Neutrophil (primary cell): ENCODE results near the gene CACNA2D3.

Experiments used
- H3K27ac ChIP-seq: fragments of 200-600 bp; sonication (generic); 2 replicates; pipeline ENCODE4 v1.5.1; 2016; ENCODE audit warnings: mild to moderate bottlenecking, moderate library complexity
- H3K27me3 ChIP-seq: fragments of 200-600 bp; sonication (generic); 2 replicates; pipeline ENCODE4 v1.6.0; 2016; ENCODE audit warnings: mild to moderate bottlenecking
- H3K36me3 ChIP-seq: fragments of 200-600 bp; sonication (generic); 2 replicates; pipeline ENCODE4 v1.5.1; 2017
- H3K4me1 ChIP-seq, 2 experiments: fragments of 200-600 bp in 1 of 2; sonication (generic) in 1 of 2; 1 replicate in 1 of 2; 2 replicates in 1 of 2; pipeline versions ENCODE4 v1.5.1 to v1.6.1; 2013 to 2016; ENCODE audit warnings: low read depth in 1 of 2, low read length in 1 of 2, mild to moderate bottlenecking in 1 of 2, moderate library complexity in 1 of 2; ENCODE audit not compliant: control insufficient read depth in 1 of 2, insufficient read depth in 1 of 2
- H3K4me3 ChIP-seq, 2 experiments: fragments of 200-600 bp in 1 of 2; sonication (generic) in 1 of 2; 1 replicate in 1 of 2; 2 replicates in 1 of 2; pipeline ENCODE4 v1.5.1; 2013 to 2016; ENCODE audit warnings: low read depth in 1 of 2, low read length in 1 of 2, mild to moderate bottlenecking in 1 of 2, moderate library complexity in 1 of 2
- H3K9me3 ChIP-seq: fragments of 200-600 bp; sonication (generic); 2 replicates; pipeline ENCODE4 v1.5.1; 2016
- CTCF ChIP-seq: fragments of 200-600 bp; sonication (generic); IDR thresholded peaks from 2 replicates; pipeline ENCODE4 v1.5.1; 2016; ENCODE audit warnings: antibody characterized with exemption

CACNA2D3 gene

GRCh38 chr3:54215521-54215920, 93.2 kb downstream of the CACNA2D3 start:
- Histone ChIP-seq H3K4me3 (no peak overlapping the region), H3K27me3 (no peaks in the 10 kb centered on the region), H3K36me3 (no peaks in the 10 kb centered on the region), H3K9me3 (no peaks in the 10 kb centered on the region), H3K27ac (no peak overlapping the region), H3K4me1 (no peaks in the 10 kb centered on the region)
- no peak for TF ChIP-seq CTCF

GRCh38 chr3:54217828-54218227, 95.5 kb downstream of the CACNA2D3 start:
- Histone ChIP-seq H3K4me1 (no peaks in the 10 kb centered on the region), H3K4me3 (no peak overlapping the region), H3K27me3 (no peaks in the 10 kb centered on the region), H3K27ac (no peak overlapping the region), H3K9me3 (no peaks in the 10 kb centered on the region), H3K36me3 (no peaks in the 10 kb centered on the region)
- no peak for TF ChIP-seq CTCF

GRCh38 chr3:54222316-54222715, 100.0 kb downstream of the CACNA2D3 start:
- Histone ChIP-seq H3K4me1 (no peaks in the 10 kb centered on the region), H3K27me3 (no peaks in the 10 kb centered on the region), H3K27ac (no peak overlapping the region), H3K4me3 (no peak overlapping the region), H3K9me3 (no peaks in the 10 kb centered on the region), H3K36me3 (no peaks in the 10 kb centered on the region)
- no peak for TF ChIP-seq CTCF

- no peak for TF ChIP-seq CTCF
- Histone ChIP-seq H3K4me3 (no peak overlapping the region), H3K27ac (no peak overlapping the region), H3K36me3 (no peaks in the 10 kb centered on the region), H3K27me3 (no peaks in the 10 kb centered on the region), H3K9me3 (no peaks in the 10 kb centered on the region), H3K4me1 (no peaks in the 10 kb centered on the region)
These were observed 100.7 kb downstream of the CACNA2D3 start for GRCh38 chr3:54223063-54223462.

- H3K4me3 ChIP-seq: no peak overlapping the region
- no peaks in the 10 kb centered on the region for H3K4me1 ChIP-seq
- H3K36me3 ChIP-seq: no peaks in the 10 kb centered on the region
- no peak overlapping the region for H3K27ac ChIP-seq
- no peaks in the 10 kb centered on the region for H3K9me3 ChIP-seq
- no peaks in the 10 kb centered on the region for H3K27me3 ChIP-seq
- no peak for TF ChIP-seq CTCF
These were observed 103.6 kb downstream of the CACNA2D3 start for GRCh38 chr3:54225841-54226528.
